ENCODE results near the gene CLIC4.
"Not testable (repeated sequence)": the region's sequence is repeated elsewhere in the genome, so short reads cannot be mapped to it uniquely, and the experiment has no call there.

The CLIC4 gene

DNA sequence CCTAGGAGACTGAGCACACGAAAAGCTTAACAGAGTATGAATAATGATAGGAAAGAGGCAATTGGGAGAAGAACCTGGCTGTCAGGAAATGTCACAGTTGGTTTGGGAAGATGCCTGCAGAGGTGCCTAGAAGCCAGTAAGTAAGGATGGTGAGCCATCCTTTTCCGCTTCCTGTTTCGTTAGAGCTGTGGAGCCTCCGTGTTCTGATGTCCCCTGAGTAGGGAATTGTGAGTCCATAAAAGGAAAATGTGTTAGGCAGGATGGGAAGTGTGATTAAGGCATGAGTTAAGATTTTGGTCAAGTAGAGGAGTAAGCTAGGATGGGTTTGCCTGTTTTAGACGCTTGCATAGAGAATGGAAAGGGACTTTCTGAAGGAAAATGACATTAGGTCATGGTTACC lies 9.0 kb downstream of the CLIC4 start:
- DNase-seq (ENCODE audit: low read depth): no peak
- H3K4me3 ChIP-seq (ENCODE audit: low read depth, low read length): no peak overlapping the region
- no peak for TF ChIP-seq POLR2A (IDR thresholded peaks at IDR 0.05; ENCODE audit: extremely low read depth, insufficient read length)
- no peak for TF ChIP-seq MYC (IDR thresholded peaks at IDR 0.05; ENCODE audit: low read depth, low read length)
- TF ChIP-seq, protein P1, sequence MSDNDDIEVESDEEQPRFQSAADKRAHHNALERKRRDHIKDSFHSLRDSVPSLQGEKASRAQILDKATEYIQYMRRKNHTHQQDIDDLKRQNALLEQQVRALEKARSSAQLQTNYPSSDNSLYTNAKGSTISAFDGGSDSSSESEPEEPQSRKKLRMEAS (IDR thresholded peaks at IDR 0.05; ENCODE audit: low read depth, low read length): no peak
- TF ChIP-seq, protein P2, sequence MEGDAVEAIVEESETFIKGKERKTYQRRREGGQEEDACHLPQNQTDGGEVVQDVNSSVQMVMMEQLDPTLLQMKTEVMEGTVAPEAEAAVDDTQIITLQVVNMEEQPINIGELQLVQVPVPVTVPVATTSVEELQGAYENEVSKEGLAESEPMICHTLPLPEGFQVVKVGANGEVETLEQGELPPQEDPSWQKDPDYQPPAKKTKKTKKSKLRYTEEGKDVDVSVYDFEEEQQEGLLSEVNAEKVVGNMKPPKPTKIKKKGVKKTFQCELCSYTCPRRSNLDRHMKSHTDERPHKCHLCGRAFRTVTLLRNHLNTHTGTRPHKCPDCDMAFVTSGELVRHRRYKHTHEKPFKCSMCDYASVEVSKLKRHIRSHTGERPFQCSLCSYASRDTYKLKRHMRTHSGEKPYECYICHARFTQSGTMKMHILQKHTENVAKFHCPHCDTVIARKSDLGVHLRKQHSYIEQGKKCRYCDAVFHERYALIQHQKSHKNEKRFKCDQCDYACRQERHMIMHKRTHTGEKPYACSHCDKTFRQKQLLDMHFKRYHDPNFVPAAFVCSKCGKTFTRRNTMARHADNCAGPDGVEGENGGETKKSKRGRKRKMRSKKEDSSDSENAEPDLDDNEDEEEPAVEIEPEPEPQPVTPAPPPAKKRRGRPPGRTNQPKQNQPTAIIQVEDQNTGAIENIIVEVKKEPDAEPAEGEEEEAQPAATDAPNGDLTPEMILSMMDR (IDR thresholded peaks at IDR 0.05; ENCODE audit: low read depth, low read length): no peak

DNA sequence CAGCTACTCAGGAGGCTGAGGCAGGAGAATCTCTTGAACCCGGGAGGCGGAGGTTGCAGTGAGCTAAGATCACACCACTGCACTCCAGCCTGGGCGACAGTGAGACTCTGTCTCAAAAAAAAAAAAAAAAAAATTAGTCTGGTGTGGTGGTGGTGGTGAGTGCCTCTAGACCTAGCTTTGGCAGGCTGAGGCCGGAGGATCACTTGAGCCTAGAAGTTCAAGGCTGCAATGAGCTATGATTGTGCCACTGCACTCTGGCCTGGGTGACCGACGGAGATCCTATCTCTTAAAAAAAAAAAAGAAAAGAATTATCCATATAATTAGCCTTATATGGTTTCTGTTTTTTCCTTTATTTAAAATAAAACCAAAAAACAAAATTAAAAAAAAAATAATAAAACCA lies 10.1 kb downstream of the CLIC4 start:
- not testable (repeated sequence) for DNase-seq (ENCODE audit: low read depth); H3K4me3 ChIP-seq (ENCODE audit: low read depth, low read length)

DNA sequence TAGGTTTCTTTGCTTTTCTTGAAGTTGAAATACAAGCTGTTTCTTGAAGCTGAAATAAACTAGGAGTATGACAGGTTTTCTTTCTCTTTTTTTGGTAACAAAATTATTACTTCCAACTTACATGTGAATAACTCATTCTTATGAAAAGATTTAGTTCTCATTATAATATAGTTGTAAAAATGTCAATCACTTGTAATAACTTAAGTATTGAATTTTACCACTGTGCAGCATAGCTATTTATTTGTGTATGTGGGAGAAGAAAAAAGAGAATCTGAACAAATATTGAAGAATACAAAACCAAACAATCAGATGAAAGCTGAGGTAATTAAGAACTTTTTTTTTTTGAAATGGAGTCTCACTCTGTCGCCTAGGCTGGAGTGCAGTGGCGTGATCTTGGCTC lies 11.1 kb downstream of the CLIC4 start:
- no peak for DNase-seq (ENCODE audit: low read depth)
- no peak overlapping the region for H3K4me3 ChIP-seq (ENCODE audit: low read depth, low read length)
- TF ChIP-seq, protein P2 (IDR thresholded peaks at IDR 0.05; ENCODE audit: low read depth, low read length): no peak

DNA sequence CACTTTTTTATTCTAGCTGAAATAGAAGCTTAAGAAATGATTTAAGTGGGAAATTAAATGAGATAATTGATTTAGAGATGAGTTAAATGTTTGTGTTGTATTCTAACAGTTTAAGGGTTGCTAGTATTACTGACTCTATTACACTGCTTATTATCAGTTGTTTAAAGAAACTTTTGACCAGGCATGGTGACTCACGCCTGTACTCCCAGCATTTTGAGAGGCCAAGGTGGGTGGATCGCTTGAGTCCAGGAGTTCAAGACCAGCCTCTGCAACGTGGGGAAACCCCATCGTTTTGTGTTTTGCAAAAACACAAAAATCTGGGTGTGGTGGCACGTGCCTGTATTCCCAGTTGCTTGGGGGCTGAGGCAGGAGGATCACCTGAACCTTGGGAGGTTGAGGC lies 14.2 kb downstream of the CLIC4 start:
- DNase-seq (ENCODE audit: low read depth): no peak
- TF ChIP-seq POLR2A (IDR thresholded peaks at IDR 0.05; ENCODE audit: extremely low read depth, insufficient read length) (no peak), MYC (IDR thresholded peaks at IDR 0.05; ENCODE audit: low read depth, low read length) (no peak)
- TF ChIP-seq, protein P1 (IDR thresholded peaks at IDR 0.05; ENCODE audit: low read depth, low read length): no peak
- TF ChIP-seq, protein P2 (IDR thresholded peaks at IDR 0.05; ENCODE audit: low read depth, low read length): no peak
- H3K4me3 ChIP-seq (ENCODE audit: low read depth, low read length): no peak overlapping the region

DNA sequence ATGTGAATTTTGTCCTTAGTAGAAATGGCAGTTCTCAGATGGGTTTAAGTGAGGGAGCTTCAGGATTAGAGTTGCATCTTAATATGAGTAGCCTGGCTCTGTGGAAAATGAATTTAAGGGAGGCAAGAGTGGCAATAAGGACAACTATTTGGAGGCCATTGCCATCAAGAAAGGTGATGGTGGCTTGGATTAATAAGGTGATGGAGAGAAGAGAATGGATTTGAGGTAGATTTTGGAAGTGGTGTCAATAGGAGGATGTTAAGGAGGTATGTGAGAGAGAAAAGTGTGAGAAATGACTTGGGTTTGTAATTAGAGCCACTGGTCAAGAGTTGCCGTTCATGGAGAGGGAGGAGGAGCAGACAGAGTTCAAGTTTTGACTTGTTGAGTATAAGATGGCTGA lies 16.3 kb downstream of the CLIC4 start:
- H3K4me3 ChIP-seq (ENCODE audit: low read depth, low read length): no peak overlapping the region
- TF ChIP-seq POLR2A (IDR thresholded peaks at IDR 0.05; ENCODE audit: extremely low read depth, insufficient read length) (no peak), MYC (IDR thresholded peaks at IDR 0.05; ENCODE audit: low read depth, low read length) (no peak)
- TF ChIP-seq, protein P1 (IDR thresholded peaks at IDR 0.05; ENCODE audit: low read depth, low read length): no peak
- TF ChIP-seq, protein P2 (IDR thresholded peaks at IDR 0.05; ENCODE audit: low read depth, low read length): no peak
- DNase-seq (ENCODE audit: low read depth): no peak

DNA sequence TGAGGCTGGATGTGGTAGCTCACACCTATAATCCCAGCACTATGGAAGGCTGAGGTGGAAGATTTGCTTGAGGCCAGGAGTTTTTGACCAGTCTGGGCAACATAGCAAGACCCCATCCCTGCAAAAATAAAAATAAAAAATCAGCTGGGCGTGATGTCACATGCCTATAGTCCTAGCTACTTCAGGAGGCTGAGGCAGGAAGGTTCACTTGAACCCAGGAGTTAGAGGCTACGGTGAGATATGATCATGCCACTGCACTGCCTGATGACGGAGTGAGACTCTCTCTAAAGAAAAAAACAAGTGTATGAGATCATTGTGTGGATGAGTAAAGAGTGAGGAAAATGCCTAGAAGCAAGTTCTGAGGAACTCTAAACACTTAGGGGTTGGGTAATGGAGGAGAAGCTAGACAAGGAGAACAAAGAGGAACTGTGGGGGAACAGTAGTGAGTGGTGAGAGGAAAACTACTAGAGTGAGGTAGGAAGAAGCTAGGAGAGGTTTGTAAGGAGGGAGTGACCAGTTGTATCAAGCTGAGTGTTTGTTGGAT lies 17.0 kb downstream of the CLIC4 start:
- TF ChIP-seq, protein P1 (IDR thresholded peaks at IDR 0.05; ENCODE audit: low read depth, low read length): no peak
- TF ChIP-seq, protein P2 (IDR thresholded peaks at IDR 0.05; ENCODE audit: low read depth, low read length): no peak
- no peak for TF ChIP-seq POLR2A (IDR thresholded peaks at IDR 0.05; ENCODE audit: extremely low read depth, insufficient read length)
- no peak for TF ChIP-seq MYC (IDR thresholded peaks at IDR 0.05; ENCODE audit: low read depth, low read length)
- peak; percentile 63 for DNase-seq (ENCODE audit: low read depth)
- no peak overlapping the region for H3K4me3 ChIP-seq (ENCODE audit: low read depth, low read length)

Measured in NB4 (cell line).